AG04449 (cell line): ENCODE data around the gene PCBP4.
A peak's percentile ranks its signal among the peaks of the same experiment; 100 is the strongest.

Experiments used
- CTCF ChIA-PET: fragments of 350-600 bp; formaldehyde crosslinking; extraction: SDS; loops from one replicate; lab custom pipeline; 2021; ENCODE audit warnings: antibody characterized with exemption; lab: Yijun Ruan, JAX
- POLR2A ChIA-PET: fragments of 400-600, 350-600 bp; formaldehyde crosslinking; extraction: SDS; loops from one replicate; lab custom pipeline; 2020; ENCODE audit warnings: antibody characterized with exemption, inconsistent platforms; lab: Yijun Ruan, JAX
- DNase-seq: peaks from one replicate; pipeline ENCODE4 v3.0.0-alpha.2; 2010; ENCODE audit warnings: low read depth, low spot score
- H3K4me3 ChIP-seq: 2 replicates; pipeline ENCODE4 v1.5.1; 2011; ENCODE audit warnings: low read depth, mild to moderate bottlenecking, control low read depth, low read length
- CTCF ChIP-seq: IDR thresholded peaks from one replicate; pipeline ENCODE4 v1.5.1; 2011; ENCODE audit warnings: mild to moderate bottlenecking, moderate library complexity, low read length, control low read depth, inconsistent platforms; ENCODE audit not compliant: insufficient read depth; ENCODE audit errors: missing control alignments

PCBP4 gene

GRCh38 chr3:51954105-51954504, 13.1 kb downstream of the PCBP4 start:
- no peak for TF ChIP-seq CTCF
- no peak for DNase-seq
- no peak overlapping the region for H3K4me3 ChIP-seq
- ChIA-PET POLR2A (interaction anchor here (1.1 kb wide), 1 partner anchor 21 kb away, joined by 4 read pairs; the partner anchor contains the start of gene ABHD14A), CTCF (interaction anchor here (1.6 to 6.7 kb wide), 4 partner anchors 9 to 20 kb away, joined by 3 to 52 read pairs (median 22); partner anchors contain the start of genes ABHD14A, ABHD14B, PARP3 and RRP9)

GRCh38 chr3:51953445-51953844, 13.8 kb downstream of the PCBP4 start:
- POLR2A ChIA-PET = interaction anchor here (0.6 to 2.0 kb wide), 2 partner anchors 12 to 454 kb away, joined by 3 to 4 read pairs; partner anchors contain the start of genes DCAF1, PARP3 and RRP9
- TF ChIP-seq CTCF = no peak
- CTCF ChIA-PET = interaction anchor here (1.6 to 6.7 kb wide), 4 partner anchors 8 to 21 kb away, joined by 3 to 52 read pairs (median 22); partner anchors contain the start of genes ABHD14A, ABHD14B, PARP3 and RRP9
- peak; percentile 40 for DNase-seq
- H3K4me3 ChIP-seq = no peak overlapping the region

GRCh38 chr3:51950899-51951298, 16.4 kb downstream of the PCBP4 start:
- CTCF ChIA-PET = interaction anchor here (4.2 to 6.7 kb wide), 3 partner anchors 9 to 23 kb away, joined by 23 to 52 read pairs (median 33); partner anchors contain the start of genes ABHD14A, ABHD14B, PARP3 and RRP9
- no peak overlapping the region for H3K4me3 ChIP-seq
- POLR2A ChIA-PET = no interaction called here
- no peak for DNase-seq
- TF ChIP-seq CTCF = no peak

- ChIA-PET CTCF (interaction anchor here (1.5 to 4.2 kb wide), 3 partner anchors 14 to 25 kb away, joined by 3 to 23 read pairs (median 5); partner anchors contain the start of genes ABHD14A, ABHD14B and PCBP4), POLR2A (no interaction called here)
- TF ChIP-seq CTCF = no peak
- no peak overlapping the region for H3K4me3 ChIP-seq
- no peak for DNase-seq
Observed at GRCh38 chr3:51949121-51949520, 18.1 kb downstream of the PCBP4 start.

GRCh38 chr3:51948016-51948580, 19.2 kb downstream of the PCBP4 start:
- POLR2A ChIA-PET = no interaction called here
- no peak overlapping the region for H3K4me3 ChIP-seq
- DNase-seq = no peak
- TF ChIP-seq CTCF = no peak
- CTCF ChIA-PET = interaction anchor here (0.6 to 4.2 kb wide), 3 partner anchors 18 to 53 kb away, joined by 3 to 23 read pairs (median 3); partner anchors contain the start of genes ABHD14A, ABHD14B and PCBP4

- no peak overlapping the region for H3K4me3 ChIP-seq
- TF ChIP-seq CTCF = no peak
- no peak for DNase-seq
- ChIA-PET POLR2A (no interaction called here), CTCF (interaction anchor here (4.2 kb wide), 1 partner anchor 27 kb away, joined by 23 read pairs; the partner anchor contains the start of genes ABHD14A and ABHD14B)
Observed at GRCh38 chr3:51947215-51947900, 19.9 kb downstream of the PCBP4 start.
